ENCODE measurements around the gene PAPPA2. TPM values are rescaled to one million over a fixed set of nuclear protein-coding genes. Genes with fewer than 3 reads are reported as not detected.
"Not testable (repeated sequence)": the region's sequence is repeated elsewhere in the genome, so short reads cannot be mapped to it uniquely, and the experiment has no call there.

PAPPA2 gene
- 1 to 10 TPM in 1 of 6 donors, under 1 TPM in 5; under 0.01 to 2.4 (median 0.45) TPM for total RNA-seq

GRCh38 chr1:176462674-176463378 lies at the start of gene PAPPA2:
PAPPA2 (plus strand) TSS chr1:176463175; CDS start chr1:176556323, 93,148 bp downstream.
- no peaks in the 10 kb centered on the region for H3K36me3 ChIP-seq
- ATAC-seq (ENCODE audit: low FRiP score in 2 of 2) = no peak

GRCh38 chr1:176416777-176417176 lies 46.2 kb upstream of the PAPPA2 start:
- no peaks in the 10 kb centered on the region for H3K36me3 ChIP-seq
- H3K4me1 ChIP-seq = no peaks in the 10 kb centered on the region
- DNase-seq (no peak), ATAC-seq (ENCODE audit: low FRiP score in 2 of 2) (no peak)
- H3K4me3 ChIP-seq = no peak overlapping the region
- WGBS, 2 donors = 32 to 44% methylated on average over 4 to 6 of the region's 6 CpGs
- H3K27me3 ChIP-seq = no peaks in the 10 kb centered on the region
- H3K9me3 ChIP-seq = no peaks in the 10 kb centered on the region
- H3K27ac ChIP-seq = no peak overlapping the region
- TF ChIP-seq POLR2AphosphoS5 (IDR thresholded peaks at IDR 0.05) (no peak), POLR2A (IDR thresholded peaks at IDR 0.05) (no peak)

More at GRCh38 chr1:176462674-176463378, at the start of gene PAPPA2:
- no peak within 1 kb of the TSS for H3K4me3 ChIP-seq
- no peak within 1 kb of the TSS for H3K27ac ChIP-seq
- no peaks in the 10 kb centered on the region for H3K4me1 ChIP-seq
- no peak for DNase-seq
- TF ChIP-seq EP300 (IDR thresholded peaks at IDR 0.05) (no peak), POLR2A (IDR thresholded peaks at IDR 0.05) (no peak), POLR2AphosphoS5 (IDR thresholded peaks at IDR 0.05) (no peak), CTCF (IDR thresholded peaks at IDR 0.05) (no peak)
- no peaks in the 10 kb centered on the region for H3K9me3 ChIP-seq
- H3K27me3 ChIP-seq = no peaks in the 10 kb centered on the region
- 78 to 82% methylated on average over 6 of the region's 6 CpGs for WGBS, 2 donors

GRCh38 chr1:176419608-176420007 lies 43.4 kb upstream of the PAPPA2 start:
- not testable (repeated sequence) for H3K4me1 ChIP-seq; ATAC-seq (ENCODE audit: low FRiP score in 2 of 2); H3K9me3 ChIP-seq; H3K27ac ChIP-seq; H3K4me3 ChIP-seq; H3K27me3 ChIP-seq; H3K36me3 ChIP-seq; DNase-seq
- WGBS, 2 donors = 68 to 80% methylated on average over 1 of the region's 1 CpG

GRCh38 chr1:176434234-176434633 lies 28.7 kb upstream of the PAPPA2 start:
- WGBS, 2 donors = 74 to 89% methylated on average over 2 of the region's 2 CpGs
- TF ChIP-seq CTCF (IDR thresholded peaks at IDR 0.05) (no peak), EP300 (IDR thresholded peaks at IDR 0.05) (no peak), POLR2AphosphoS5 (IDR thresholded peaks at IDR 0.05) (no peak), POLR2A (IDR thresholded peaks at IDR 0.05) (no peak)
- no peak for DNase-seq

GRCh38 chr1:176436251-176436650 lies 26.7 kb upstream of the PAPPA2 start:
- H3K4me1 ChIP-seq = no peaks in the 10 kb centered on the region
- H3K27me3 ChIP-seq = no peaks in the 10 kb centered on the region
- H3K4me3 ChIP-seq = no peak overlapping the region
- ATAC-seq (ENCODE audit: low FRiP score in 2 of 2) = no peak
- no peaks in the 10 kb centered on the region for H3K9me3 ChIP-seq
- DNase-seq = no peak
- H3K36me3 ChIP-seq = no peaks in the 10 kb centered on the region
- no peak overlapping the region for H3K27ac ChIP-seq
- TF ChIP-seq POLR2AphosphoS5 (IDR thresholded peaks at IDR 0.05) (no peak), CTCF (IDR thresholded peaks at IDR 0.05) (no peak)

More at GRCh38 chr1:176434234-176434633, 28.7 kb upstream of the PAPPA2 start:
- Histone ChIP-seq H3K36me3 (no peaks in the 10 kb centered on the region), H3K9me3 (no peaks in the 10 kb centered on the region), H3K4me1 (no peaks in the 10 kb centered on the region), H3K27me3 (no peaks in the 10 kb centered on the region), H3K4me3 (no peak overlapping the region), H3K27ac (no peak overlapping the region)
- ATAC-seq (ENCODE audit: low FRiP score in 2 of 2) = no peak

- Histone ChIP-seq H3K27ac (no peak overlapping the region), H3K36me3 (no peaks in the 10 kb centered on the region), H3K27me3 (no peaks in the 10 kb centered on the region), H3K4me1 (no peaks in the 10 kb centered on the region), H3K4me3 (no peak overlapping the region), H3K9me3 (no peaks in the 10 kb centered on the region)
- 73 to 93% methylated on average over 2 of the region's 2 CpGs for WGBS, 2 donors
- no peak for TF ChIP-seq POLR2A (IDR thresholded peaks at IDR 0.05)
- TF ChIP-seq POLR2AphosphoS5 (IDR thresholded peaks at IDR 0.05) = no peak
- no peak for TF ChIP-seq EP300 (IDR thresholded peaks at IDR 0.05)
- TF ChIP-seq CTCF (IDR thresholded peaks at IDR 0.05) = no peak
- DNase-seq (no peak), ATAC-seq (ENCODE audit: low FRiP score in 2 of 2) (no peak)
Measured at GRCh38 chr1:176440176-176440575, 22.8 kb upstream of the PAPPA2 start.
